ENCODE measurements around the gene SPEM3. TPM values are rescaled to one million over a fixed set of nuclear protein-coding genes. Genes with fewer than 3 reads are reported as not detected.

The SPEM3 gene
- total and polyA plus RNA-seq, 4 donors = not detected

- H3K9ac ChIP-seq (ENCODE audit: insufficient read depth in 1 of 2, low read length in 2 of 2) = no peak overlapping the region
- H3K36me3 ChIP-seq (ENCODE audit: control insufficient read depth in 4 of 4, insufficient read depth in 4 of 4, low read length in 4 of 4) = no peaks in the 10 kb centered on the region
- no peak for ATAC-seq (ENCODE audit: insufficient read depth, low FRiP score)
- no peaks in the 10 kb centered on the region for H3K27me3 ChIP-seq (ENCODE audit: control insufficient read depth in 3 of 3, insufficient read depth in 3 of 3, low read length in 2 of 3)
- no peaks in the 10 kb centered on the region for H3K9me3 ChIP-seq (ENCODE audit: control insufficient read depth in 4 of 4, insufficient read depth in 3 of 4, low read length in 3 of 4)
- peaks cover 0 to 15% (median 7%) of the 10 kb centered on the region in 5 donors for H3K4me1 ChIP-seq (ENCODE audit: control insufficient read depth in 5 of 5, insufficient read depth in 5 of 5, low read length in 5 of 5)
- 86 to 96% methylated on average over 2 of the region's 2 CpGs for WGBS, 2 donors
- no peak overlapping the region for H3K27ac ChIP-seq (ENCODE audit: low read depth in 1 of 2, low read length in 1 of 2)
- H3K4me3 ChIP-seq = no peak overlapping the region
- no peak for DNase-seq
- TF ChIP-seq, protein P1, sequence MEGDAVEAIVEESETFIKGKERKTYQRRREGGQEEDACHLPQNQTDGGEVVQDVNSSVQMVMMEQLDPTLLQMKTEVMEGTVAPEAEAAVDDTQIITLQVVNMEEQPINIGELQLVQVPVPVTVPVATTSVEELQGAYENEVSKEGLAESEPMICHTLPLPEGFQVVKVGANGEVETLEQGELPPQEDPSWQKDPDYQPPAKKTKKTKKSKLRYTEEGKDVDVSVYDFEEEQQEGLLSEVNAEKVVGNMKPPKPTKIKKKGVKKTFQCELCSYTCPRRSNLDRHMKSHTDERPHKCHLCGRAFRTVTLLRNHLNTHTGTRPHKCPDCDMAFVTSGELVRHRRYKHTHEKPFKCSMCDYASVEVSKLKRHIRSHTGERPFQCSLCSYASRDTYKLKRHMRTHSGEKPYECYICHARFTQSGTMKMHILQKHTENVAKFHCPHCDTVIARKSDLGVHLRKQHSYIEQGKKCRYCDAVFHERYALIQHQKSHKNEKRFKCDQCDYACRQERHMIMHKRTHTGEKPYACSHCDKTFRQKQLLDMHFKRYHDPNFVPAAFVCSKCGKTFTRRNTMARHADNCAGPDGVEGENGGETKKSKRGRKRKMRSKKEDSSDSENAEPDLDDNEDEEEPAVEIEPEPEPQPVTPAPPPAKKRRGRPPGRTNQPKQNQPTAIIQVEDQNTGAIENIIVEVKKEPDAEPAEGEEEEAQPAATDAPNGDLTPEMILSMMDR (IDR thresholded peaks at IDR 0.05; ENCODE audit: control extremely low read depth, extremely low read depth) = no peak
These were observed 30.0 kb upstream of the SPEM3 start for GRCh38 chr17:7398612-7399011.

DNA sequence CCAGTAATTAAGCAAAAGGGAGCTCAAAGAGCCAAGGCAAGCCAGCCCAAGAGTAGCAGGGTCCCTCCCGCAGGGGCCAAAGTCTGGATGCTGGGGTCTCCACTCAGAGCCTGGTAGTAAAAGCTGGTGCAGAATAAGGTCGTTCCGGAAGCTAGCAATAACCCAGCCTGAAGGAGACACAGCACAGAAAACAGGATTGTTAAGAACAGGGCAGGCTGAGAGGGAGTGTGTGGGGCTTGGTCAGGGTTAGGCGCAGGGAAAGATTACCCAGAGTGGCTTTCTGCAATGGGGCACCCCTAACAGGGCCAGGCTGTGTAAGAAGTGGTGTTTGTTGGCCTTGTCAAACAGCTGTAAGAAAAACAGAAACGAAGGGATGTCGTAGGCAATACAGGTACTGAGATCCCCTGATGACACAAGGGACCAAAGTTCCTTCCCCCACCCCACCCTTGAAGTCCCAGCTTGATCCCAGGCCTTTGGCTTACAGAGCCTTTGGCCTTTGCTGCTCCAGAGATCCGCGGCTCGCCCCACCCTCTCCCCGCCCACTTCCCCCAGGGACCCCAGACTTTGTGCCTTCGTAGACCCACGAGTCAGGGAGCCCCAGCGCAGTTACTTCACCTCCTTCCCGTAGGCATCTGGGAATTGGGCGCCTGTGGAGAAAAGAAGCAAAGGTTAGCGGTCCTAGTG lies 25.5 kb upstream of the SPEM3 start:
- Histone ChIP-seq H3K27me3 (ENCODE audit: control insufficient read depth in 3 of 3, insufficient read depth in 3 of 3, low read length in 2 of 3) (no peaks in the 10 kb centered on the region), H3K9ac (ENCODE audit: insufficient read depth in 1 of 2, low read length in 2 of 2) (peak overlapping the region in 1 of 2 donors; percentile 90), H3K4me1 (ENCODE audit: control insufficient read depth in 5 of 5, insufficient read depth in 5 of 5, low read length in 5 of 5) (peaks cover 0 to 13% (median 7%) of the 10 kb centered on the region in 5 donors), H3K27ac (ENCODE audit: low read depth in 1 of 2, low read length in 1 of 2) (peak overlapping the region; percentile 87 to 88), H3K4me3 (peak overlapping the region; percentile 49), H3K36me3 (ENCODE audit: control insufficient read depth in 4 of 4, insufficient read depth in 4 of 4, low read length in 4 of 4) (no peaks in the 10 kb centered on the region), H3K9me3 (ENCODE audit: control insufficient read depth in 4 of 4, insufficient read depth in 3 of 4, low read length in 3 of 4) (no peaks in the 10 kb centered on the region)
- DNase-seq (no peak), ATAC-seq (ENCODE audit: insufficient read depth, low FRiP score) (no peak)
- WGBS, 2 donors = 14 to 16% methylated on average over 16 of the region's 16 CpGs
- TF ChIP-seq, protein P1 (IDR thresholded peaks at IDR 0.05; ENCODE audit: control extremely low read depth, extremely low read depth) = no peak

- 0% methylated on average over 11 to 13 of the region's 13 CpGs for WGBS, 2 donors
- TF ChIP-seq, protein P1 (IDR thresholded peaks at IDR 0.05; ENCODE audit: control extremely low read depth, extremely low read depth) = no peak
These were observed 25.0 kb upstream of the SPEM3 start for GRCh38 chr17:7403727-7403976.

More at GRCh38 chr17:7403727-7403976, 25.0 kb upstream of the SPEM3 start:
- Histone ChIP-seq H3K4me3 (peak overlapping the region; percentile 49), H3K27ac (ENCODE audit: low read depth in 1 of 2, low read length in 1 of 2) (peak overlapping the region; percentile 87 to 88), H3K36me3 (ENCODE audit: control insufficient read depth in 4 of 4, insufficient read depth in 4 of 4, low read length in 4 of 4) (no peaks in the 10 kb centered on the region), H3K27me3 (ENCODE audit: control insufficient read depth in 3 of 3, insufficient read depth in 3 of 3, low read length in 2 of 3) (no peaks in the 10 kb centered on the region), H3K4me1 (ENCODE audit: control insufficient read depth in 5 of 5, insufficient read depth in 5 of 5, low read length in 5 of 5) (peaks cover 0 to 13% (median 7%) of the 10 kb centered on the region in 5 donors), H3K9ac (ENCODE audit: insufficient read depth in 1 of 2, low read length in 2 of 2) (peak overlapping the region in 1 of 2 donors; percentile 38), H3K9me3 (ENCODE audit: control insufficient read depth in 4 of 4, insufficient read depth in 3 of 4, low read length in 3 of 4) (no peaks in the 10 kb centered on the region)
- no peak for DNase-seq
- peak; percentile 28 for ATAC-seq (ENCODE audit: insufficient read depth, low FRiP score)

Measured in lung (tissue), 12 donors.